K562 (cell line): ENCODE data around the gene FOXL2NB. TPM values are rescaled to one million over a fixed set of nuclear protein-coding genes. Genes with fewer than 3 reads are reported as not detected.

Experiments used
- ATAC-seq: fragments of 200-7000 bp; cut with Tn5 transposase; 3 replicates; pipeline ENCODE4 v1.9.1; 2020; ENCODE audit warnings: moderate library complexity
- BruUV-seq: library from RNA; stranded (reverse); fragments of 400-500 nt; replicated peaks from 2 replicates; lab custom pipeline; 2021; lab: Mats Ljungman, UMichigan
- CTCF ChIA-PET: fragments of 300-600 bp; formaldehyde crosslinking; extraction: SDS; loops from one replicate; lab custom pipeline; 2021; ENCODE audit warnings: low intra/inter-chr PET ratio; lab: Yijun Ruan, JAX
- POLR2A ChIA-PET: fragments of 300-600, 350-650 bp; sonication (Branson Sonifier 250); formaldehyde crosslinking; extraction: SDS; loops from one replicate; lab custom pipeline; 2021; ENCODE audit warnings: antibody characterized with exemption, inconsistent platforms; lab: Yijun Ruan, JAX
- DNase-seq, 4 experiments: peaks; one replicate each; pipeline versions ENCODE4 v3.0.0 to v3.0.0-alpha.2; 2011 to 2018; ENCODE audit warnings: low spot score in 3 of 4, mixed read lengths in 3 of 4; ENCODE audit errors: extremely low read depth in 1 of 4
- FAIRE-seq: peaks from 2 replicates; lab custom pipeline; 2011; peaks lifted over from hg19 to GRCh38; lab: Jason Lieb, UNC
- H2AFZ ChIP-seq: 2 replicates; pipeline ENCODE4 v1.6.0; 2011; ENCODE audit warnings: low read depth, low read length, control low read depth, inconsistent platforms
- H3K27ac ChIP-seq: fragments of 200-600 bp; 3 replicates; pipeline ENCODE4 v1.8.0; 2011; ENCODE audit warnings: low read depth, mild to moderate bottlenecking, control low read depth, inconsistent platforms, low read length, moderate library complexity, mixed read lengths; ENCODE audit errors: extremely low read depth
- H3K27me3 ChIP-seq, 2 experiments: fragments of 300-600 bp in 1 of 2; 2 replicates in 1 of 2; 3 replicates in 1 of 2; pipeline versions ENCODE4 v1.6.0 to v1.8.0; 2011; ENCODE audit warnings: inconsistent platforms in 2 of 2, low read length in 2 of 2, mild to moderate bottlenecking in 1 of 2, mixed read lengths in 1 of 2, moderate library complexity in 1 of 2; ENCODE audit not compliant: control insufficient read depth in 2 of 2, insufficient read depth in 2 of 2
- H3K36me3 ChIP-seq: fragments of 300-600 bp; 3 replicates; pipeline ENCODE4 v1.8.0; 2011; ENCODE audit warnings: mild to moderate bottlenecking, low read length, inconsistent platforms; ENCODE audit not compliant: control insufficient read depth, insufficient read depth
- H3K4me1 ChIP-seq, 2 experiments: fragments of 200-600 bp in 1 of 2; replicated peaks in 1 of 2; 2 replicates in 1 of 2; 3 replicates in 1 of 2; pipeline versions ENCODE4 v1.5.1 to v1.8.0; 2011; ENCODE audit warnings: inconsistent platforms in 2 of 2, low read length in 2 of 2, mild to moderate bottlenecking in 1 of 2, mixed read lengths in 1 of 2, moderate library complexity in 1 of 2; ENCODE audit not compliant: control insufficient read depth in 2 of 2, insufficient read depth in 2 of 2
- H3K4me2 ChIP-seq: 2 replicates; pipeline ENCODE4 v1.6.1; 2011; ENCODE audit warnings: low read length, control low read depth, inconsistent platforms, mixed read lengths; ENCODE audit not compliant: insufficient read depth
- H3K4me3 ChIP-seq: fragments of 200-600 bp; sonication (generic), shearing (Covaris generic); 2 replicates; pipeline ENCODE4 v1.5.1; 2016; ENCODE audit warnings: control low read depth, inconsistent platforms
- H3K79me2 ChIP-seq: fragments of 200-600 bp; 3 replicates; pipeline ENCODE4 v1.8.0; 2011; ENCODE audit warnings: low read length, inconsistent platforms; ENCODE audit not compliant: control insufficient read depth, insufficient read depth
- H3K9ac ChIP-seq, 2 experiments: 2 replicates each; pipeline versions ENCODE4 v1.6.0 to v1.6.1; 2011; ENCODE audit warnings: low read depth in 2 of 2, low read length in 2 of 2, control low read depth in 1 of 2, inconsistent platforms in 1 of 2, mild to moderate bottlenecking in 1 of 2, mixed read lengths in 1 of 2; ENCODE audit not compliant: insufficient read depth in 1 of 2
- H3K9me1 ChIP-seq: one replicate; pipeline ENCODE4 v1.6.0; 2011; ENCODE audit warnings: inconsistent platforms, mild to moderate bottlenecking, low read length, moderate library complexity; ENCODE audit not compliant: control insufficient read depth, insufficient read depth
- H3K9me3 ChIP-seq: replicated peaks from 2 replicates; pipeline ENCODE4 v1.5.1; 2011; ENCODE audit warnings: low read depth, low read length, inconsistent platforms; ENCODE audit not compliant: control insufficient read depth, insufficient read depth
- H4K20me1 ChIP-seq: replicated peaks from 2 replicates; pipeline ENCODE4 v1.6.1; 2011; ENCODE audit warnings: low read length, inconsistent platforms, mixed read lengths; ENCODE audit not compliant: control insufficient read depth, insufficient read depth
- ARHGAP35 ChIP-seq: fragments of 450-650 bp; IDR thresholded peaks from 2 replicates; pipeline ENCODE4 v1.6.1; 2018; ENCODE audit not compliant: partially characterized antibody
- CTCF ChIP-seq, 3 experiments: IDR thresholded peaks in 2 of 3; conservative IDR thresholded peaks in 1 of 3; 2 replicates each; pipeline ENCODE4 v1.5.1; 2011 to 2012; ENCODE audit warnings: low read length in 3 of 3, mild to moderate bottlenecking in 3 of 3, control low read depth in 2 of 3, improper control_type of control experiment in 1 of 3, inconsistent platforms in 1 of 3, low read depth in 1 of 3, mixed read lengths in 1 of 3, moderate library complexity in 1 of 3; ENCODE audit not compliant: insufficient read depth in 2 of 3
- NFYB ChIP-seq: IDR thresholded peaks from 2 replicates; pipeline ENCODE4 v1.6.1; 2011; ENCODE audit warnings: mild to moderate bottlenecking, moderate library complexity; ENCODE audit not compliant: insufficient read length; ENCODE audit errors: extremely low read depth
- RAD21 ChIP-seq, 2 experiments: fragments of 250-450 bp in 1 of 2; fragments of 450-650 bp in 1 of 2; sonication (Bioruptor Pico) in 1 of 2; formaldehyde crosslinking in 1 of 2; IDR thresholded peaks in 1 of 2; conservative IDR thresholded peaks in 1 of 2; 2 replicates each; pipeline versions ENCODE4 v1.4.0 to v1.8.0; 2020 to 2022; ENCODE audit warnings: mild to moderate bottlenecking in 2 of 2, moderate library complexity in 1 of 2
- SAFB ChIP-seq: fragments of 200-400 bp; formaldehyde crosslinking; IDR thresholded peaks from 2 replicates; pipeline ENCODE4 v1.6.1; 2017; ENCODE audit warnings: low read depth, low read length, borderline replicate concordance
- ZC3H11A ChIP-seq: IDR thresholded peaks from 2 replicates; pipeline ENCODE4 v1.6.1; 2012; ENCODE audit warnings: low read depth, low read length, improper control_type of control experiment
- WGBS: fragments of 100-300 bp; shearing (Covaris generic); methylation state at CpG from one replicate; pipeline ENCODE4 v1.1.6; 2016; ENCODE audit warnings: low coverage, mixed read lengths; ENCODE audit not compliant: insufficient coverage; ENCODE audit errors: missing lambda C conversion rate; 5-methylcytosine and 5-hydroxymethylcytosine counted together
- in situ Hi-C: fragments of 300-500 bp; cut with MboI; formaldehyde crosslinking; loops from 4 replicates; pipeline ENCODE4 v1.15.0; 2018; ENCODE audit warnings: inconsistent platforms, mixed read lengths
- intact Hi-C: fragments of 100-400 bp; cut with micrococcal nuclease; formaldehyde crosslinking; loops from 2 replicates; pipeline ENCODE4 v1.14.2; 2022
- polyA plus RNA-seq, 8 experiments: library from polyadenylated mRNA; depleted of rRNA in 4 of 8; stranded (reverse) in 5 of 8; unstranded in 3 of 8; fragments of >200 nt; fragmentation: Nextera tagmentation in 2 of 8; fragmentation: Illumina TruSeq in 1 of 8; extraction: Ambion mirVana in 2 of 8; extraction: Trizol in 1 of 8; gene quantifications; 2 replicates each; pipeline versions ENCODE4 v1.2.1 to v1.2.3, GENCODE V29; 2011 to 2014; ENCODE audit warnings: inconsistent platforms in 1 of 8, missing spikeins in 1 of 8
- total RNA-seq, 7 experiments: library from RNA; depleted of rRNA in 6 of 7; stranded (reverse); fragments of >200 nt in 6 of 7; fragmentation: Illumina TruSeq in 2 of 7; extraction: Trizol in 2 of 7; gene quantifications; 2 replicates each; pipeline versions ENCODE4 v1.2.1 to v1.2.3, GENCODE V29; 2011 to 2021; ENCODE audit warnings: low replicate concordance in 1 of 7

FOXL2NB gene
- total and polyA plus RNA-seq, 9 of the 15 experiments (the other 6 are each of a cell fraction or from before 2014, with no cell fraction given) = 0.71 to 17.4 (median 9.0) TPM

- in situ Hi-C loops (loop anchor here (5.0 kb wide), 2 partner anchors 87 to 222 kb away; partner anchors contain the start of gene PIK3CB), intact Hi-C loops (loop anchor here (5.0 to 10.0 kb wide), 2 partner anchors 735 to 852 kb away; partner anchors contain the start of gene ARMC8)
- CTCF ChIA-PET = interaction anchor here (0.8 kb wide), 1 partner anchor 225 kb away, joined by 3 read pairs; no protein-coding TSS in a partner anchor
- FAIRE-seq = no peak
- 24% methylated on average over 4 of the region's 4 CpGs for WGBS
- no peak overlapping the region for H3K4me3 ChIP-seq
- H3K4me2 ChIP-seq = no peak overlapping the region
- no peak overlapping the region for H3K27ac ChIP-seq
- no peak for ATAC-seq
- no peaks in the 10 kb centered on the region for H3K36me3 ChIP-seq
- no peak for DNase-seq
- H4K20me1 ChIP-seq = no peaks in the 10 kb centered on the region
- BruUV-seq = no TSS peak
- H3K9me3 ChIP-seq = no peaks in the 10 kb centered on the region
- H3K9me1 ChIP-seq = no peaks in the 10 kb centered on the region
- H2AFZ ChIP-seq = peak overlapping the region; percentile 70
- H3K4me1 ChIP-seq = peaks cover 14 to 25% of the 10 kb centered on the region in 2 experiments
- POLR2A ChIA-PET = interaction anchor here (1.2 to 2.0 kb wide), 2 partner anchors 225 to 325 kb away, joined by 4 read pairs; partner anchors contain the start of gene CEP70
- H3K27me3 ChIP-seq = no peaks in the 10 kb centered on the region
- peaks cover 4% of the 10 kb centered on the region; the same call in 1 of the 3 replicates for H3K79me2 ChIP-seq
- H3K9ac ChIP-seq = no peak overlapping the region
- TF ChIP-seq RAD21 (CRISPR knock-in tag; conservative IDR thresholded peaks at IDR 0.05 in 1 of 2, IDR thresholded peaks at IDR 0.05 in 1 of 2) = peak in 1 of 2 experiments; percentile 38; a peak in 2 of 4 replicates
- no peak for TF ChIP-seq ZC3H11A
- TF ChIP-seq SAFB = no peak
- peak; percentile 20 to 30 (median 21); a peak in 1 of 6 replicates for TF ChIP-seq CTCF (IDR thresholded peaks at IDR 0.05 in 2 of 3, conservative IDR thresholded peaks at IDR 0.05 in 1 of 3; ENCODE audit: insufficient read depth in 2 of 3, low read depth in 1 of 3, low read length in 3 of 3)
- no peak for TF ChIP-seq ARHGAP35
- no peak for TF ChIP-seq NFYB
- TF ChIP-seq, all 486 proteins: peak for 2
Measured at GRCh38 chr3:138919325-138919724, 27.7 kb upstream of the FOXL2NB start.
